ENCODE results near the gene S100B.

S100B gene

GRCh38 chr21:46624050-46624449 is 19.2 kb upstream of the S100B start:
- Histone ChIP-seq H3K9me3 (replicated peaks in 1 of 2; ENCODE audit: control insufficient read depth in 2 of 2, insufficient read depth in 1 of 2, low read depth in 1 of 2, low read length in 2 of 2) (peaks cover 18 to 57% of the 10 kb centered on the region in 2 donors), H3K14ac (ENCODE audit: low read length) (no peak overlapping the region), H3K4ac (ENCODE audit: low read length) (no peak overlapping the region), H2BK15ac (ENCODE audit: low read length) (peak overlapping the region; percentile 82), H3K27ac (replicated peaks; ENCODE audit: low read length) (no peak overlapping the region), H3K9ac (ENCODE audit: low read depth, low read length, poor library complexity) (no peak overlapping the region), H2BK5ac (ENCODE audit: low read length) (no peak overlapping the region), H2AK5ac (ENCODE audit: low read depth, low read length) (peak overlapping the region; percentile 82), H3K4me3 (ENCODE audit: low read length in 2 of 2) (no peak overlapping the region), H4K91ac (ENCODE audit: low read depth, low read length, poor library complexity) (peak overlapping the region; percentile 11), H3K27me3 (ENCODE audit: control insufficient read depth in 3 of 3, insufficient read depth in 3 of 3, low read depth in 1 of 3, low read length in 3 of 3) (no peaks in the 10 kb centered on the region), H3K23ac (ENCODE audit: low read depth, low read length, poor library complexity) (peak overlapping the region; percentile 16), H3K4me1 (ENCODE audit: control insufficient read depth in 2 of 2, insufficient read depth in 1 of 2, low read depth in 1 of 2, low read length in 2 of 2) (peaks cover 13 to 21% of the 10 kb centered on the region in 2 donors), H3K36me3 (replicated peaks in 1 of 2; ENCODE audit: control insufficient read depth in 2 of 2, insufficient read depth in 2 of 2, low read length in 2 of 2) (no peaks in the 10 kb centered on the region), H3K18ac (ENCODE audit: low read length) (peak overlapping the region; percentile 81), H2BK12ac (ENCODE audit: low read length) (peak overlapping the region; percentile 98), H4K8ac (ENCODE audit: low read depth, low read length) (no peak overlapping the region), H3K79me1 (ENCODE audit: low read depth, low read length) (no peaks in the 10 kb centered on the region), H2BK120ac (ENCODE audit: low read depth, low read length) (peak overlapping the region; percentile 48), H3K4me2 (ENCODE audit: insufficient read depth, low read length, poor library complexity, severe bottlenecking) (no peak overlapping the region), H2AFZ (ENCODE audit: low read length) (peak overlapping the region; percentile 39)
- no peak for DNase-seq (ENCODE audit: low spot score)
- no CpG with 5 or more reads among the region's 16 CpGs for WGBS, 2 donors (ENCODE audit: extremely low coverage in 2 of 2, insufficient read length in 2 of 2, insufficient replicate concordance in 1 of 2)

GRCh38 chr21:46622226-46622625 is 17.3 kb upstream of the S100B start:
- WGBS, 2 donors (ENCODE audit: extremely low coverage in 2 of 2, insufficient read length in 2 of 2, insufficient replicate concordance in 1 of 2), result no CpG with 5 or more reads among the region's 4 CpGs
- Histone ChIP-seq H2BK5ac (ENCODE audit: low read length) (no peak overlapping the region), H2BK120ac (ENCODE audit: low read depth, low read length) (no peak overlapping the region)

GRCh38 chr21:46621457-46622182 is 16.7 kb upstream of the S100B start:
- Histone ChIP-seq H3K9me3 (replicated peaks in 1 of 2; ENCODE audit: control insufficient read depth in 2 of 2, insufficient read depth in 1 of 2, low read depth in 1 of 2, low read length in 2 of 2) (peaks cover 16 to 48% of the 10 kb centered on the region in 2 donors), H3K36me3 (replicated peaks in 1 of 2; ENCODE audit: control insufficient read depth in 2 of 2, insufficient read depth in 2 of 2, low read length in 2 of 2) (no peaks in the 10 kb centered on the region), H3K4me1 (ENCODE audit: control insufficient read depth in 2 of 2, insufficient read depth in 1 of 2, low read depth in 1 of 2, low read length in 2 of 2) (peaks cover 13 to 21% of the 10 kb centered on the region in 2 donors), H3K27me3 (ENCODE audit: control insufficient read depth in 3 of 3, insufficient read depth in 3 of 3, low read depth in 1 of 3, low read length in 3 of 3) (no peaks in the 10 kb centered on the region), H3K9ac (ENCODE audit: low read depth, low read length, poor library complexity) (no peak overlapping the region), H2BK5ac (ENCODE audit: low read length) (peak overlapping the region; percentile 50), H3K18ac (ENCODE audit: low read length) (peak overlapping the region; percentile 29), H3K14ac (ENCODE audit: low read length) (no peak overlapping the region), H2BK15ac (ENCODE audit: low read length) (peak overlapping the region; percentile 33), H4K91ac (ENCODE audit: low read depth, low read length, poor library complexity) (no peak overlapping the region), H4K8ac (ENCODE audit: low read depth, low read length) (no peak overlapping the region), H3K4me3 (ENCODE audit: low read length in 2 of 2) (no peak overlapping the region), H3K4me2 (ENCODE audit: insufficient read depth, low read length, poor library complexity, severe bottlenecking) (no peak overlapping the region), H2BK12ac (ENCODE audit: low read length) (no peak overlapping the region), H2AFZ (ENCODE audit: low read length) (peak overlapping the region; percentile 72), H2AK5ac (ENCODE audit: low read depth, low read length) (peak overlapping the region; percentile 26), H3K4ac (ENCODE audit: low read length) (no peak overlapping the region), H3K27ac (replicated peaks; ENCODE audit: low read length) (peak overlapping the region; percentile 78), H3K23ac (ENCODE audit: low read depth, low read length, poor library complexity) (no peak overlapping the region), H2BK120ac (ENCODE audit: low read depth, low read length) (no peak overlapping the region), H3K79me1 (ENCODE audit: low read depth, low read length) (no peaks in the 10 kb centered on the region)
- DNase-seq (ENCODE audit: low spot score), result no peak
- no CpG with 5 or more reads among the region's 9 CpGs for WGBS, 2 donors (ENCODE audit: extremely low coverage in 2 of 2, insufficient read length in 2 of 2, insufficient replicate concordance in 1 of 2)

More at GRCh38 chr21:46622226-46622625, 17.3 kb upstream of the S100B start:
- H2BK15ac ChIP-seq (ENCODE audit: low read length), result no peak overlapping the region
- peak; percentile 72 for DNase-seq (ENCODE audit: low spot score)
- no peak overlapping the region for H3K14ac ChIP-seq (ENCODE audit: low read length)
- peaks cover 18 to 54% of the 10 kb centered on the region in 2 donors for H3K9me3 ChIP-seq (replicated peaks in 1 of 2; ENCODE audit: control insufficient read depth in 2 of 2, insufficient read depth in 1 of 2, low read depth in 1 of 2, low read length in 2 of 2)
- H3K27ac ChIP-seq (replicated peaks; ENCODE audit: low read length), result peak overlapping the region; percentile 78
- no peak overlapping the region for H3K9ac ChIP-seq (ENCODE audit: low read depth, low read length, poor library complexity)
- H3K23ac ChIP-seq (ENCODE audit: low read depth, low read length, poor library complexity), result no peak overlapping the region
- no peaks in the 10 kb centered on the region for H3K79me1 ChIP-seq (ENCODE audit: low read depth, low read length)
- peaks cover 13 to 21% of the 10 kb centered on the region in 2 donors for H3K4me1 ChIP-seq (ENCODE audit: control insufficient read depth in 2 of 2, insufficient read depth in 1 of 2, low read depth in 1 of 2, low read length in 2 of 2)
- H3K18ac ChIP-seq (ENCODE audit: low read length), result no peak overlapping the region
- H4K8ac ChIP-seq (ENCODE audit: low read depth, low read length), result no peak overlapping the region
- H2BK12ac ChIP-seq (ENCODE audit: low read length), result no peak overlapping the region
- H3K27me3 ChIP-seq (ENCODE audit: control insufficient read depth in 3 of 3, insufficient read depth in 3 of 3, low read depth in 1 of 3, low read length in 3 of 3), result no peaks in the 10 kb centered on the region
- no peak overlapping the region for H2AK5ac ChIP-seq (ENCODE audit: low read depth, low read length)
- peak overlapping the region; percentile 71 for H2AFZ ChIP-seq (ENCODE audit: low read length)
- no peak overlapping the region for H4K91ac ChIP-seq (ENCODE audit: low read depth, low read length, poor library complexity)
- H3K4me3 ChIP-seq (ENCODE audit: low read length in 2 of 2), result no peak overlapping the region
- H3K36me3 ChIP-seq (replicated peaks in 1 of 2; ENCODE audit: control insufficient read depth in 2 of 2, insufficient read depth in 2 of 2, low read length in 2 of 2), result no peaks in the 10 kb centered on the region
- no peak overlapping the region for H3K4ac ChIP-seq (ENCODE audit: low read length)
- no peak overlapping the region for H3K4me2 ChIP-seq (ENCODE audit: insufficient read depth, low read length, poor library complexity, severe bottlenecking)

- H2BK120ac ChIP-seq (ENCODE audit: low read depth, low read length), result no peak overlapping the region
Observed at GRCh38 chr21:46620846-46621245, 16.0 kb upstream of the S100B start.

More at GRCh38 chr21:46620846-46621245, 16.0 kb upstream of the S100B start:
- H3K4ac ChIP-seq (ENCODE audit: low read length), result no peak overlapping the region
- peaks cover 13 to 21% of the 10 kb centered on the region in 2 donors for H3K4me1 ChIP-seq (ENCODE audit: control insufficient read depth in 2 of 2, insufficient read depth in 1 of 2, low read depth in 1 of 2, low read length in 2 of 2)
- no CpG with 5 or more reads among the region's 7 CpGs for WGBS, 2 donors (ENCODE audit: extremely low coverage in 2 of 2, insufficient read length in 2 of 2, insufficient replicate concordance in 1 of 2)
- H3K9me3 ChIP-seq (replicated peaks in 1 of 2; ENCODE audit: control insufficient read depth in 2 of 2, insufficient read depth in 1 of 2, low read depth in 1 of 2, low read length in 2 of 2), result peaks cover 11 to 44% of the 10 kb centered on the region in 2 donors
- no peak overlapping the region for H3K9ac ChIP-seq (ENCODE audit: low read depth, low read length, poor library complexity)
- no peak for DNase-seq (ENCODE audit: low spot score)
- H4K8ac ChIP-seq (ENCODE audit: low read depth, low read length), result no peak overlapping the region
- no peaks in the 10 kb centered on the region for H3K36me3 ChIP-seq (replicated peaks in 1 of 2; ENCODE audit: control insufficient read depth in 2 of 2, insufficient read depth in 2 of 2, low read length in 2 of 2)
- peak overlapping the region; percentile 78 for H3K27ac ChIP-seq (replicated peaks; ENCODE audit: low read length)
- H4K91ac ChIP-seq (ENCODE audit: low read depth, low read length, poor library complexity), result peak overlapping the region; percentile 81
- H2AFZ ChIP-seq (ENCODE audit: low read length), result peak overlapping the region; percentile 72
- H3K23ac ChIP-seq (ENCODE audit: low read depth, low read length, poor library complexity), result no peak overlapping the region
- H2BK12ac ChIP-seq (ENCODE audit: low read length), result peak overlapping the region; percentile 89
- H3K4me2 ChIP-seq (ENCODE audit: insufficient read depth, low read length, poor library complexity, severe bottlenecking), result no peak overlapping the region
- H2BK5ac ChIP-seq (ENCODE audit: low read length), result peak overlapping the region; percentile 50
- H2AK5ac ChIP-seq (ENCODE audit: low read depth, low read length), result peak overlapping the region; percentile 51
- H3K14ac ChIP-seq (ENCODE audit: low read length), result no peak overlapping the region
- H2BK15ac ChIP-seq (ENCODE audit: low read length), result peak overlapping the region; percentile 33
- peak overlapping the region in 1 of 2 donors; percentile 2 for H3K4me3 ChIP-seq (ENCODE audit: low read length in 2 of 2)
- no peaks in the 10 kb centered on the region for H3K27me3 ChIP-seq (ENCODE audit: control insufficient read depth in 3 of 3, insufficient read depth in 3 of 3, low read depth in 1 of 3, low read length in 3 of 3)
- peak overlapping the region; percentile 92 for H3K18ac ChIP-seq (ENCODE audit: low read length)
- no peaks in the 10 kb centered on the region for H3K79me1 ChIP-seq (ENCODE audit: low read depth, low read length)

All from neuronal stem cell (in vitro differentiated cells).